Activated CD4-positive, alpha-beta memory T cell treated with anti-CD3 and anti-CD28 coated beads for 36 hours (primary cell): Measurements from ENCODE around the gene SPACA9. TPM values are rescaled to one million over a fixed set of nuclear protein-coding genes. Genes with fewer than 3 reads are reported as not detected.

Source experiments
- CTCF ChIA-PET: fragments of 350-600 bp; sonication (Branson Sonifier 250); formaldehyde crosslinking; loops from one replicate; lab custom pipeline; 2021; ENCODE audit warnings: antibody characterized with exemption, inconsistent platforms; lab: Charles Lee
- POLR2A ChIA-PET: fragments of 350-600 bp; sonication (Branson Sonifier 250); formaldehyde crosslinking; loops from one replicate; lab custom pipeline; 2021; ENCODE audit warnings: antibody characterized with exemption; lab: Charles Lee
- DNase-seq: peaks from one replicate; pipeline ENCODE4 v3.0.0-alpha.2; 2020
- H3K27ac Mint-ChIP-seq: one replicate; pipeline ENCODE4 v1.8.0; 2021; ENCODE audit warnings: mixed read lengths
- H3K27me3 Mint-ChIP-seq: one replicate; pipeline ENCODE4 v1.8.0; 2021; ENCODE audit warnings: mixed read lengths
- H3K36me3 Mint-ChIP-seq: one replicate; pipeline ENCODE4 v1.8.0; 2021; ENCODE audit warnings: mixed read lengths
- H3K4me1 Mint-ChIP-seq: one replicate; pipeline ENCODE4 v1.8.0; 2021; ENCODE audit warnings: low read depth, mixed read lengths
- H3K4me3 Mint-ChIP-seq: one replicate; pipeline ENCODE4 v1.8.0; 2021; ENCODE audit warnings: mild to moderate bottlenecking, mixed read lengths
- H3K9me3 Mint-ChIP-seq: one replicate; pipeline ENCODE4 v1.8.0; 2021; ENCODE audit warnings: mixed read lengths
- intact Hi-C: fragments of 100-400 bp; cut with micrococcal nuclease; formaldehyde crosslinking; loops from one replicate; pipeline ENCODE4 v1.15.1; 2023
- total RNA-seq, 2 experiments: library from RNA; stranded (reverse); gene quantifications; one replicate each; pipeline ENCODE4 v1.2.3, GENCODE V29; 2021

The SPACA9 gene
- total RNA-seq, 2 experiments from 2014 or later: 1.8 to 3.6 TPM

DNA sequence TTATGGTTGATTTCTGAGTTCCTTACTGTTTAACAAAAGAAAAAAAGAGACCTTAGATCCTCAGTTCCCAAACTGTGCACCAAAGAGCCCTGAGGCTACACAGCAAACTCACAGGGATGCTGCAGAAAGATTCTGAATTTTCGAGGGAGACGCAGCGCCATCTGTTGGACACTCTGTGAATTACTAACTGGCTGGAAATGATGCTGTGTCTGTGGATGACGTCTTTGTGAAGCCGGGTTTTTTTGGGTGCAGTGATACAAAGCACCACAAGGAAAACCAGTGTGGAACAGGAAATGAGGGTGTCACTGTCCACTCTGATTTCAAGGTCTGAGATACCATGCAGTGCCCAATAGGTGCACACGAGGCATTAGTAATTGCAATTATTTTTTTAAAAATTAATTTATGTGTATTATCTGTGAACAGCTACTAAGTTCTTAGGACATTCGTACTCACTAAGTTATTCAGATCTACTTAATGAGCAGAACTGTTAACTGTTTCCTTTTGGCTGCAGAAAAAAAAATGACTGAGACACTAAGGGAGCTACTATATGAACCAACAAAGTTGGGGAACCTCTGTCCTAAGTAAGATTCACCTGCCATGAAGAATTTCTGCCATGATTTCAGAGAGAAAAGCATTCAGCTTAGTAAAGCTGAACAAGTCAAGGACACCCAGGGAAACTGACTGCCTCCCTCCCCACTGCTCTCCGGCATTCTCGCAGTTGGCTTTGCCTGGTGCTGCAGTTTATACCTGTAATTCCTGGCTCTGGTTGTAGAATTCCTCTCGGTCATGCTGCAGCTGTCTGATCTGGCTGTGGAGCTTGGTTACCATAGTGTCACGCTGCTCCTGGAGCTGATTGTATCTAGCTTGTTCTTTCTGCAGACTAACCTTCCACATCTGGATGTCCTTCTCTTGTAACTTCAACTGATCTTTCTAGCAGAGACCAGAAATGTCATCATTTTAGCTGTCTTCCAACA is 23.4 kb downstream of the SPACA9 start:
- ChIA-PET POLR2A (interaction anchor here (0.6 kb wide), 1 partner anchor 60 kb away, joined by 4 read pairs; no protein-coding TSS in a partner anchor), CTCF (interaction anchor here (0.7 to 3.7 kb wide), 35 partner anchors 7 to 548 kb away, joined by 3 to 20 read pairs (median 4); partner anchors contain the start of genes DDX31, GTF3C4, SETX and SPACA9)
- Mint-ChIP-seq H3K4me3 (no peak overlapping the region), H3K36me3 (peaks cover 20% of the 10 kb centered on the region), H3K9me3 (no peaks in the 10 kb centered on the region), H3K27ac (no peak overlapping the region), H3K4me1 (peaks cover 8% of the 10 kb centered on the region), H3K27me3 (no peaks in the 10 kb centered on the region)
- DNase-seq: peak; percentile 89
- intact Hi-C loops: loop anchor here (5.0 kb wide), 2 partner anchors 55 to 100 kb away; no protein-coding TSS in a partner anchor

DNA sequence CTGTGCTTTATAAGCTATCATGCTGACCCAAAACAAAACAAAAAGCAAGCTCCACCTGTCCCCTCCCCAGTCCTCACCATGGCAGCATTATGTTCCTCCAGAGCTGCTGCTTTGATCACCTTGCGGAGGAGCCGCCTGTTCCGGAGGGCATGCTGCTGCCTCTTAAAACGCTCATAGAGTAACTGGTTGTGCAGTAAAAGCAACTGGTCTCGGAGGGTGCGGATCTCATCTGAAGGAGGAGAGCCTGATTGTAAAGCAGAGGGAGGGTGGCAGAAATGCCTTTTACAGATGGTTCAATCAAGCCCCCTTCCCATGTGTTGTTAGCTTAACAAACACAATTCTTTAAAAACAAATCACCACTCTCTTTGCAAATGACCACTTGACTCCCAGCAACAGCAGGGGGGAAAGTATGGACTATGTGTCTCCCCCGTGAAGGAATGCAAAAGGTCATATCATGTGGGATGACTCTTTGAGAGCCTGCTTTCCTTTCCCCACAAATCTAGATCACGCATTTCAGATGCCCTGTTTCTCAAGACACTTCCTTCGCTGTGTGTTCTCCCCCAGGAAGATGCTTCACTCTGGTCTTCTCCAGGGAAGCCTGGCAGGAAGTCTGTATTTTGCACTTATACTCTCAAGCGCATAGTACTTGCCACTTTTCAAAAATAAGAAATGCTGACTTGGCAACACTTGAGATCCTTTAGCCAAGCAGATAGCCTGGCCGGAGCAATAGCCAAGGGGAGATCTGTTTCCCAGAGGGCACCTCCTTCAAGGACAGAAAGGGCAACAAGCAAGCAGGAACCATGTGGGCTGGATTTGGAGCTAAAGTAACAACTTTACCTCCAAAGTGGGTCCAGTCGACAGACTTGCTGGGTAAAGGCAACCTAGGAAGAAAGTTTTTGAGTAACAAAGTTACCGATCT is 25.1 kb downstream of the SPACA9 start:
- no peak for DNase-seq
- Mint-ChIP-seq H3K36me3 (peaks cover 18% of the 10 kb centered on the region), H3K27me3 (no peaks in the 10 kb centered on the region), H3K9me3 (no peaks in the 10 kb centered on the region), H3K27ac (no peak overlapping the region), H3K4me3 (no peak overlapping the region), H3K4me1 (peaks cover 15% of the 10 kb centered on the region)
- POLR2A ChIA-PET: no interaction called here
- CTCF ChIA-PET: interaction anchor here (0.6 to 3.7 kb wide), 9 partner anchors 15 to 410 kb away, joined by 3 to 20 read pairs (median 3); no protein-coding TSS in a partner anchor
- intact Hi-C loops: loop anchor here (5.0 kb wide), 2 partner anchors 57 to 102 kb away; no protein-coding TSS in a partner anchor

DNA sequence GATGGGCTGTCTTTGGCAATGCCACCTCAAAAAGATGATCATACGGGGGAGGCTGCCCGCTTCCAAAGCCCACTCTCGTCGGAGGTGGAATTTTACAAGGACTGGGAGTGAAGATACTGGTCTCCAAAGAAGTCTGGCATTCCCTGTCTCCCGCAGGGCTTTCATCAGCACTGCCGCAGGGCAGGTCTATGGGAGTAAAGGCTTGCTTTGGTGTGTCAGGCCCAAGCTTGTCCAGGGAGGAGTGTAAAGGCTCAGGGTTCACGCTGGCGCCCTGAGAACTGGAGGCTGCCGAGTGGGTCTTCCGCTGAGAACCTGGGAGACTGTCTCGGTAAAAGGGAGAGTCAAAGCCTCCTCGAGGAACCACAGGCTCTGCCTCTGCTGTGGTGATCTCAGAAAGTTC is 27.0 kb downstream of the SPACA9 start:
- H3K36me3 Mint-ChIP-seq: peaks cover 21% of the 10 kb centered on the region
- H3K27ac Mint-ChIP-seq: no peak overlapping the region
- H3K27me3 Mint-ChIP-seq: no peaks in the 10 kb centered on the region
- CTCF ChIA-PET: interaction anchor here (1.4 kb wide), 1 partner anchor 24 kb away, joined by 4 read pairs; no protein-coding TSS in a partner anchor
- H3K9me3 Mint-ChIP-seq: no peaks in the 10 kb centered on the region
- H3K4me1 Mint-ChIP-seq: peaks cover 22% of the 10 kb centered on the region
- POLR2A ChIA-PET: no interaction called here
- intact Hi-C loops: no loop called here
- DNase-seq: no peak
- no peak overlapping the region for H3K4me3 Mint-ChIP-seq

DNA sequence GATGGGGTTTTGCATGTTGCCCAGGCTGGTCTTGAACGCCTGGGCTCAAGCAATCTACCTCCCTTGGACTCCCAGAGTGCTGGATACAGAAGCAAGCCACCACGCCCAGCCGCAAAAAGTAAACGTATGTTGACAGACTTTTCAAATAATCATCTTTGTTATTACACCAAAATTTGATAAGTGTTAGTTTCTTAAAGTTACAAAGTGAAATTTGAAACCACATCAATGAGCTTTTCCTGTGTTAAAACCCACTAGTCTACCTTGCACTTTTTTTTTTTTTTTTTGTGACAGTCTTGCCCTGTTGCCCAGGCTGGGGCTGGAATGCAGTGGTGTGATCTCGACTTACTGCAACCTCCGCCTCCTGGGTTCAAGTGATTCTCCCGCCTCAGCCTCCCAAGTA is 29.9 kb downstream of the SPACA9 start:
- Mint-ChIP-seq H3K36me3 (peaks cover 21% of the 10 kb centered on the region), H3K4me1 (peaks cover 14% of the 10 kb centered on the region), H3K27ac (no peak overlapping the region), H3K9me3 (no peaks in the 10 kb centered on the region), H3K4me3 (no peak overlapping the region), H3K27me3 (no peaks in the 10 kb centered on the region)
- DNase-seq: no peak
- ChIA-PET POLR2A (interaction anchor here (0.6 kb wide), 1 partner anchor 201 kb away, joined by 5 read pairs; no protein-coding TSS in a partner anchor), CTCF (interaction anchor here (0.6 to 1.5 kb wide), 3 partner anchors 9 to 70 kb away, joined by 3 to 4 read pairs (median 4); partner anchors contain the start of gene GFI1B)
- intact Hi-C loops: no loop called here

- Mint-ChIP-seq H3K9me3 (no peaks in the 10 kb centered on the region), H3K27me3 (no peaks in the 10 kb centered on the region), H3K36me3 (peaks cover 21% of the 10 kb centered on the region), H3K4me3 (no peak overlapping the region), H3K4me1 (peaks cover 14% of the 10 kb centered on the region), H3K27ac (no peak overlapping the region)
- CTCF ChIA-PET: interaction anchor here (1.2 to 1.5 kb wide), 2 partner anchors 8 to 10 kb away, joined by 3 to 4 read pairs; no protein-coding TSS in a partner anchor
- DNase-seq: no peak
- POLR2A ChIA-PET: no interaction called here
- intact Hi-C loops: no loop called here
Observed at GRCh38 chr9:132909311-132909710, 30.6 kb downstream of the SPACA9 start.

- DNase-seq: no peak
- Mint-ChIP-seq H3K4me1 (peaks cover 14% of the 10 kb centered on the region), H3K36me3 (peaks cover 20% of the 10 kb centered on the region), H3K27me3 (no peaks in the 10 kb centered on the region), H3K4me3 (no peak overlapping the region), H3K27ac (no peak overlapping the region), H3K9me3 (no peaks in the 10 kb centered on the region)
- intact Hi-C loops: no loop called here
- POLR2A ChIA-PET: interaction anchor here (0.7 kb wide), 1 partner anchor 16 kb away, joined by 3 read pairs; no protein-coding TSS in a partner anchor
- CTCF ChIA-PET: interaction anchor here (0.7 to 1.4 kb wide), 3 partner anchors 8 to 112 kb away, joined by 3 to 13 read pairs (median 3); no protein-coding TSS in a partner anchor
Observed at GRCh38 chr9:132910376-132910775, 31.7 kb downstream of the SPACA9 start.

GRCh38 chr9:132912131-132912530 is 33.4 kb downstream of the SPACA9 start:
- Mint-ChIP-seq H3K4me1 (peaks cover 14% of the 10 kb centered on the region), H3K4me3 (no peak overlapping the region), H3K9me3 (no peaks in the 10 kb centered on the region), H3K27me3 (no peaks in the 10 kb centered on the region), H3K27ac (no peak overlapping the region), H3K36me3 (peaks cover 24% of the 10 kb centered on the region)
- intact Hi-C loops: no loop called here
- ChIA-PET POLR2A (no interaction called here), CTCF (interaction anchor here (1.2 kb wide), 1 partner anchor 10 kb away, joined by 3 read pairs; no protein-coding TSS in a partner anchor)
- no peak for DNase-seq

- Mint-ChIP-seq H3K4me1 (no peaks in the 10 kb centered on the region), H3K27me3 (no peaks in the 10 kb centered on the region), H3K4me3 (no peak overlapping the region), H3K36me3 (peaks cover 39% of the 10 kb centered on the region), H3K9me3 (no peaks in the 10 kb centered on the region), H3K27ac (no peak overlapping the region)
- CTCF ChIA-PET: interaction anchor here (0.6 to 1.0 kb wide), 2 partner anchors 13 to 260 kb away, joined by 3 read pairs; no protein-coding TSS in a partner anchor
- no peak for DNase-seq
- POLR2A ChIA-PET: no interaction called here
- intact Hi-C loops: no loop called here
Observed at GRCh38 chr9:132914924-132915323, 36.2 kb downstream of the SPACA9 start.

GRCh38 chr9:132919614-132920268 is 41.0 kb downstream of the SPACA9 start:
- no peak overlapping the region for H3K27ac Mint-ChIP-seq
- H3K27me3 Mint-ChIP-seq: no peaks in the 10 kb centered on the region
- POLR2A ChIA-PET: no interaction called here
- no peaks in the 10 kb centered on the region for H3K9me3 Mint-ChIP-seq
- CTCF ChIA-PET: interaction anchor here (2.1 to 3.7 kb wide), 2 partner anchors 18 to 102 kb away, joined by 4 to 20 read pairs; no protein-coding TSS in a partner anchor
- intact Hi-C loops: no loop called here
- peaks cover 42% of the 10 kb centered on the region for H3K36me3 Mint-ChIP-seq
- H3K4me3 Mint-ChIP-seq: no peak overlapping the region
- H3K4me1 Mint-ChIP-seq: no peaks in the 10 kb centered on the region
- no peak for DNase-seq

GRCh38 chr9:132923346-132923902 is 44.7 kb downstream of the SPACA9 start:
- ChIA-PET CTCF (no interaction called here), POLR2A (interaction anchor here (0.6 kb wide), 1 partner anchor 7 kb away, joined by 3 read pairs; no protein-coding TSS in a partner anchor)
- Mint-ChIP-seq H3K4me1 (no peaks in the 10 kb centered on the region), H3K27me3 (no peaks in the 10 kb centered on the region), H3K4me3 (no peak overlapping the region), H3K9me3 (no peaks in the 10 kb centered on the region), H3K36me3 (peaks cover 43% of the 10 kb centered on the region), H3K27ac (no peak overlapping the region)
- intact Hi-C loops: no loop called here
- DNase-seq: no peak
